A673 (cell line): ENCODE data around the gene LRRC8D.

Experiments used
- EZH2 ChIP-seq: fragments of 200-600 bp; sonication (generic); IDR thresholded peaks from 2 replicates; pipeline ENCODE4 v1.6.1; 2017; ENCODE audit warnings: borderline replicate concordance, low read depth, mild to moderate bottlenecking, mixed read lengths, antibody characterized with exemption, low read length; ENCODE audit not compliant: poor library complexity, severe bottlenecking
- TF ChIP-seq, protein P1 (sequence below): fragments of 300-800, 200-600 bp; sonication (generic); conservative IDR thresholded peaks from 2 replicates; pipeline ENCODE4 v1.5.1; 2017; ENCODE audit warnings: low read depth, mild to moderate bottlenecking, antibody characterized with exemption, low read length, moderate library complexity, mixed read lengths

DNA sequence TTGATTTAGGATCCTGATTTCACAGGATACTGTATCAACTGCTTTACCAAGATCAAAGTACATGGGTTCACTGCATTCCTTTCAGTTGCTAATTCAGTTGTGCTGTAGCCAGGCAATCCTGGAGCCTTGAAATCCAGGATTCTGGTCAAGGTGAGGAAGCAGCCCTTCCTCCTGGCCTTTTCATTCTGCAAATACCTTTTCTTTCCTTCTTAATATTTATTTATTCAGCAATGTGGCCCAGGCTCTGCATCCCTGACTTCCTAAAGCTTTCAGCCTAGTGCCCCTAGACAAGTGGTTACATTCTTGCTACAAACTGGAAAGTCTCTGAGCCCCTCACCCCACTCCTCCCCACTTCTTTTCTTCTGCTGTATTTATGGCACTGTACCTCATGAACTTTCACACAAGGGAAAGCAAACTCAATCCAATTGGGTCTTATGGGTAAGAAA is 16.2 kb downstream of the LRRC8D start:
- TF ChIP-seq, protein P1, sequence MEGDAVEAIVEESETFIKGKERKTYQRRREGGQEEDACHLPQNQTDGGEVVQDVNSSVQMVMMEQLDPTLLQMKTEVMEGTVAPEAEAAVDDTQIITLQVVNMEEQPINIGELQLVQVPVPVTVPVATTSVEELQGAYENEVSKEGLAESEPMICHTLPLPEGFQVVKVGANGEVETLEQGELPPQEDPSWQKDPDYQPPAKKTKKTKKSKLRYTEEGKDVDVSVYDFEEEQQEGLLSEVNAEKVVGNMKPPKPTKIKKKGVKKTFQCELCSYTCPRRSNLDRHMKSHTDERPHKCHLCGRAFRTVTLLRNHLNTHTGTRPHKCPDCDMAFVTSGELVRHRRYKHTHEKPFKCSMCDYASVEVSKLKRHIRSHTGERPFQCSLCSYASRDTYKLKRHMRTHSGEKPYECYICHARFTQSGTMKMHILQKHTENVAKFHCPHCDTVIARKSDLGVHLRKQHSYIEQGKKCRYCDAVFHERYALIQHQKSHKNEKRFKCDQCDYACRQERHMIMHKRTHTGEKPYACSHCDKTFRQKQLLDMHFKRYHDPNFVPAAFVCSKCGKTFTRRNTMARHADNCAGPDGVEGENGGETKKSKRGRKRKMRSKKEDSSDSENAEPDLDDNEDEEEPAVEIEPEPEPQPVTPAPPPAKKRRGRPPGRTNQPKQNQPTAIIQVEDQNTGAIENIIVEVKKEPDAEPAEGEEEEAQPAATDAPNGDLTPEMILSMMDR, result no peak
- TF ChIP-seq EZH2, result no peak
